ENCODE data around the gene PRKG1. TPM values are rescaled to one million over a fixed set of nuclear protein-coding genes. Genes with fewer than 3 reads are reported as not detected.

The PRKG1 gene
- polyA plus RNA-seq, 1 donor (not counting 4 experiments of a cell fraction or from before 2014, with no cell fraction given) = 0.24 TPM

DNA sequence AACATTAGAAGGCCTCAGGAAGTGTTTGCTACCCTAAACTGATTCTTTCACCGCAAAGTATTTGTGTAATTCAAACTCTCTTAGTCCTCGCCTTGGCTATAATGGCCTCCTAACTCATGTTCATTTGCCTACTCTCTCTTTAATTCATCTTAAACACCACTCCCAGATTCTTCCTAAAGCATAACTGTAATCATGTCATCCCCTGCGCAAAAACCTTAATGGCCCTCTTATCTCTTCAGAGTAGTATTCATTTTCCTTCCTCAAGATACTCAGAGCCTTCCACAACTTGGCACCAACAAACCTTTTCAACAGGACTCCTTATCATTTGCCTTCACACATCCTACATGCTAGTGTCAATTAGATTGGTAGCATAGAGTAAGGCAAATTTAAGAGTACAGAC lies 582.2 kb downstream of the PRKG1 start:
- DNase-seq (ENCODE audit: low read depth, low spot score) (no peak), FAIRE-seq (no peak)
- no peaks in the 10 kb centered on the region for H3K36me3 ChIP-seq (ENCODE audit: control insufficient read depth in 2 of 2, extremely low read depth in 1 of 2, insufficient read depth in 2 of 2, low read length in 2 of 2)
- H3K27me3 ChIP-seq (ENCODE audit: control insufficient read depth, extremely low read depth, insufficient read depth, low read length) = no peaks in the 10 kb centered on the region
- H3K4me2 ChIP-seq (ENCODE audit: control insufficient read depth, extremely low read depth, insufficient read depth, low read depth, low read length) = no peak overlapping the region
- no peak overlapping the region for H2AFZ ChIP-seq (ENCODE audit: control insufficient read depth, low read length)
- no peaks in the 10 kb centered on the region for H3K9me1 ChIP-seq (ENCODE audit: control insufficient read depth, extremely low read depth, insufficient read depth, low read length)
- H3K4me3 ChIP-seq (ENCODE audit: control insufficient read depth in 2 of 3, extremely low read depth in 1 of 3, insufficient read depth in 2 of 3, low read depth in 1 of 3, low read length in 3 of 3) = no peak overlapping the region
- dilution Hi-C loops (cut with MboI; ENCODE audit: extremely low pct_ligation_motif_present, low sequenced_read_pairs) = no loop called here
- H4K20me1 ChIP-seq (ENCODE audit: control insufficient read depth, extremely low read depth, insufficient read depth, low read length) = no peaks in the 10 kb centered on the region
- no peak for TF ChIP-seq EZH2 (IDR thresholded peaks at IDR 0.05; ENCODE audit: low read length)
- TF ChIP-seq, protein P1, sequence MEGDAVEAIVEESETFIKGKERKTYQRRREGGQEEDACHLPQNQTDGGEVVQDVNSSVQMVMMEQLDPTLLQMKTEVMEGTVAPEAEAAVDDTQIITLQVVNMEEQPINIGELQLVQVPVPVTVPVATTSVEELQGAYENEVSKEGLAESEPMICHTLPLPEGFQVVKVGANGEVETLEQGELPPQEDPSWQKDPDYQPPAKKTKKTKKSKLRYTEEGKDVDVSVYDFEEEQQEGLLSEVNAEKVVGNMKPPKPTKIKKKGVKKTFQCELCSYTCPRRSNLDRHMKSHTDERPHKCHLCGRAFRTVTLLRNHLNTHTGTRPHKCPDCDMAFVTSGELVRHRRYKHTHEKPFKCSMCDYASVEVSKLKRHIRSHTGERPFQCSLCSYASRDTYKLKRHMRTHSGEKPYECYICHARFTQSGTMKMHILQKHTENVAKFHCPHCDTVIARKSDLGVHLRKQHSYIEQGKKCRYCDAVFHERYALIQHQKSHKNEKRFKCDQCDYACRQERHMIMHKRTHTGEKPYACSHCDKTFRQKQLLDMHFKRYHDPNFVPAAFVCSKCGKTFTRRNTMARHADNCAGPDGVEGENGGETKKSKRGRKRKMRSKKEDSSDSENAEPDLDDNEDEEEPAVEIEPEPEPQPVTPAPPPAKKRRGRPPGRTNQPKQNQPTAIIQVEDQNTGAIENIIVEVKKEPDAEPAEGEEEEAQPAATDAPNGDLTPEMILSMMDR (optimal IDR thresholded peaks at IDR 0.05 in 1 of 3, IDR thresholded peaks at IDR 0.05 in 1 of 3, conservative IDR thresholded peaks at IDR 0.05 in 1 of 3; ENCODE audit: extremely low read depth in 1 of 3, insufficient read depth in 2 of 3, low read length in 3 of 3) = no peak
- H3K4me1 ChIP-seq (ENCODE audit: control insufficient read depth, extremely low read depth, insufficient read depth, low read length) = no peaks in the 10 kb centered on the region
- no peaks in the 10 kb centered on the region for H3K9me3 ChIP-seq (ENCODE audit: control insufficient read depth, low read depth, low read length)
- H3K79me2 ChIP-seq (ENCODE audit: control insufficient read depth, insufficient read depth, low read length) = no peaks in the 10 kb centered on the region
- no peak overlapping the region for H3K9ac ChIP-seq (ENCODE audit: control insufficient read depth, extremely low read depth, insufficient read depth, low read length)
- H3K27ac ChIP-seq (ENCODE audit: control insufficient read depth, insufficient read depth, low read length) = no peak overlapping the region

DNA sequence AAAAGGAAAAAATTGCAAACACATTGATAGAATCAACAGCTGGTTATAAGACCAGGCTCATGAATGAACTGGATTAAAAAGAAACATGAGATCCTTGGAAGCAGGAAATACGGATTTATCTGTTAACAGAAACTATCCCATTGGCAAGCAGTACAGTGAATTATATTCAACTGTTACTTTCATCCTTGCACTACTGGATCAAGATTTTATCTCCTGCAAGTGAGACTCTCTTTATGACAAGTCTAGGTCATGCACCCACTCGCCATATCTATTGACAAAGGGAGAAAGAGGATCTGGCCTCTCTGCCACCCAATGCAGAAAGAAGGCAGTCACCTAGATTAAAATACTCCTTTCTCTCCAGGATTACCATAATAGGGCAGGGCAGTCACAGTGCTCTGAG lies 583.7 kb downstream of the PRKG1 start:
- DNase-seq (ENCODE audit: low read depth, low spot score) (no peak), FAIRE-seq (no peak)
- no peak for TF ChIP-seq EZH2 (IDR thresholded peaks at IDR 0.05; ENCODE audit: low read length)
- TF ChIP-seq, protein P1 (optimal IDR thresholded peaks at IDR 0.05 in 1 of 3, IDR thresholded peaks at IDR 0.05 in 1 of 3, conservative IDR thresholded peaks at IDR 0.05 in 1 of 3; ENCODE audit: extremely low read depth in 1 of 3, insufficient read depth in 2 of 3, low read length in 3 of 3) = no peak
- Histone ChIP-seq H3K27ac (ENCODE audit: control insufficient read depth, insufficient read depth, low read length) (no peak overlapping the region), H3K27me3 (ENCODE audit: control insufficient read depth, extremely low read depth, insufficient read depth, low read length) (no peaks in the 10 kb centered on the region), H3K79me2 (ENCODE audit: control insufficient read depth, insufficient read depth, low read length) (no peaks in the 10 kb centered on the region), H3K4me1 (ENCODE audit: control insufficient read depth, extremely low read depth, insufficient read depth, low read length) (no peaks in the 10 kb centered on the region), H4K20me1 (ENCODE audit: control insufficient read depth, extremely low read depth, insufficient read depth, low read length) (no peaks in the 10 kb centered on the region), H3K9ac (ENCODE audit: control insufficient read depth, extremely low read depth, insufficient read depth, low read length) (no peak overlapping the region), H3K4me2 (ENCODE audit: control insufficient read depth, extremely low read depth, insufficient read depth, low read depth, low read length) (no peak overlapping the region), H3K9me1 (ENCODE audit: control insufficient read depth, extremely low read depth, insufficient read depth, low read length) (no peaks in the 10 kb centered on the region), H3K36me3 (ENCODE audit: control insufficient read depth in 2 of 2, extremely low read depth in 1 of 2, insufficient read depth in 2 of 2, low read length in 2 of 2) (no peaks in the 10 kb centered on the region), H3K9me3 (ENCODE audit: control insufficient read depth, low read depth, low read length) (no peaks in the 10 kb centered on the region), H3K4me3 (ENCODE audit: control insufficient read depth in 2 of 3, extremely low read depth in 1 of 3, insufficient read depth in 2 of 3, low read depth in 1 of 3, low read length in 3 of 3) (no peak overlapping the region), H2AFZ (ENCODE audit: control insufficient read depth, low read length) (no peak overlapping the region)
- dilution Hi-C loops (cut with MboI; ENCODE audit: extremely low pct_ligation_motif_present, low sequenced_read_pairs) = no loop called here

Measured in keratinocyte (primary cell).